GM10266 (cell line): Measurements from ENCODE around the gene CR1.
"Not testable (repeated sequence)": the region's sequence is repeated elsewhere in the genome, so short reads cannot be mapped to it uniquely, and the experiment has no call there.

Source experiments
- DNase-seq: peaks from one replicate; pipeline ENCODE4 v3.0.0; 2012; ENCODE audit errors: extremely low spot score
- TF ChIP-seq, protein P1 (sequence below): IDR thresholded peaks from 2 replicates; pipeline ENCODE4 v1.5.1; 2012; ENCODE audit warnings: mild to moderate bottlenecking, low read depth; ENCODE audit not compliant: control insufficient read depth, insufficient read depth; ENCODE audit errors: missing control alignments

Gene CR1

DNA sequence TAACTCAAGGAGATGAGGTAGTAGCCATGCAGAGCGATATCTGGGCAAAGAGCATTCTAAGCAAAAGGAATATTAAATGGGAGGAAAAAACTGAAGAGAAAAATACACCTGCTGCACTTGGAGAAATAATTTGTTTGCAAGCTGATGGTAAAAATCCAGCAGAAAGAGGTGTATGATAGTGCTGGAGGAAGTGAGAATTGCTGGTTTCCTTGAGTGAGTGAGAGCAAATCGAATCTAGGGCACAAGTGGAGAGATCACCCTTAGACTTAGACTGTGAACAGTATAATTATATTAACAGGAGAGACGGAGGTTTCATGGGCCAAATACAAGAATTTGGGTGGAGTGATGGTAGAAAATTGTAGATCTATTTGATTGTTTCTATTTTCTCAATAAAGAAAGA, 2.7 kb upstream of the CR1 start:
- no peak for DNase-seq
- TF ChIP-seq, protein P1, sequence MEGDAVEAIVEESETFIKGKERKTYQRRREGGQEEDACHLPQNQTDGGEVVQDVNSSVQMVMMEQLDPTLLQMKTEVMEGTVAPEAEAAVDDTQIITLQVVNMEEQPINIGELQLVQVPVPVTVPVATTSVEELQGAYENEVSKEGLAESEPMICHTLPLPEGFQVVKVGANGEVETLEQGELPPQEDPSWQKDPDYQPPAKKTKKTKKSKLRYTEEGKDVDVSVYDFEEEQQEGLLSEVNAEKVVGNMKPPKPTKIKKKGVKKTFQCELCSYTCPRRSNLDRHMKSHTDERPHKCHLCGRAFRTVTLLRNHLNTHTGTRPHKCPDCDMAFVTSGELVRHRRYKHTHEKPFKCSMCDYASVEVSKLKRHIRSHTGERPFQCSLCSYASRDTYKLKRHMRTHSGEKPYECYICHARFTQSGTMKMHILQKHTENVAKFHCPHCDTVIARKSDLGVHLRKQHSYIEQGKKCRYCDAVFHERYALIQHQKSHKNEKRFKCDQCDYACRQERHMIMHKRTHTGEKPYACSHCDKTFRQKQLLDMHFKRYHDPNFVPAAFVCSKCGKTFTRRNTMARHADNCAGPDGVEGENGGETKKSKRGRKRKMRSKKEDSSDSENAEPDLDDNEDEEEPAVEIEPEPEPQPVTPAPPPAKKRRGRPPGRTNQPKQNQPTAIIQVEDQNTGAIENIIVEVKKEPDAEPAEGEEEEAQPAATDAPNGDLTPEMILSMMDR = no peak

DNA sequence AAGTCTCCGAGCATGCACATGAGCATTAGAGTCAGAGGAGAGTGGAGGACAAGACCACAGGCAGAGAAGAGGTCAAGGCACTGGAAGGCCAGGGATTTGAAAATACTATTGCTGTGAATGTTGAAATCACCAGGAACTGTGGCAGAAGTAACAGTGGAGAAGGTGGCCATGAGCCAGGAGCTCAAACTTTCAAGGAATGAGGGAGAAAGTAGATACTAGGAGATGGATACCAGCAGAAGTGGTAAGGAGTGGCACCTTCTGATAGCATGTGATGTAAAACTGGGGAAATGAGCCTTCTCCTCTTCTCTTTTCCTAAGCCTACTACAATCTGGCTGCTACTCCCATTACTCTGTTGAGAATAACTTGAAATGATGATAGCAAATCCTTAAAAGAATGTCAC, 1.8 kb upstream of the CR1 start:
- TF ChIP-seq, protein P1 = no peak
- no peak for DNase-seq

DNA sequence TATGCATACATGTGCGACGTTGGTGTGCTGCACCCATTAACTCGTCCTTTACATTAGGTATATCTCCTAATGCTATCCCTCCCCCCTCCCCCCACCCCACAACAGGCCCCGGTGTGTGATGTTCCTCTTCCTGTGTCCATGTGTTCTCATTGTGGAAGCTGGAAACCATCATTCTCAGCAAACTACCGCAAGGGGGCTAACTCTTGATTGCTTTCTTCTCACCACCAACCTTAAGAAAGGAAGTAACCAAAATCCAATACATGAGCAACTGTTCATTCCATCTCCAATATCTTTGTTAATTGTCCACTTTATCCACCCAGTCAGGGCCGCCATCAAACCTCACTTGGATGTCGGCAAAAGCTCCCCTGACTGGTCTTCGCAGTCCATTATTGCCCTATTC, 676 bp upstream of the CR1 start:
- not testable (repeated sequence) for DNase-seq
- TF ChIP-seq, protein P1 = peak; percentile 18

DNA sequence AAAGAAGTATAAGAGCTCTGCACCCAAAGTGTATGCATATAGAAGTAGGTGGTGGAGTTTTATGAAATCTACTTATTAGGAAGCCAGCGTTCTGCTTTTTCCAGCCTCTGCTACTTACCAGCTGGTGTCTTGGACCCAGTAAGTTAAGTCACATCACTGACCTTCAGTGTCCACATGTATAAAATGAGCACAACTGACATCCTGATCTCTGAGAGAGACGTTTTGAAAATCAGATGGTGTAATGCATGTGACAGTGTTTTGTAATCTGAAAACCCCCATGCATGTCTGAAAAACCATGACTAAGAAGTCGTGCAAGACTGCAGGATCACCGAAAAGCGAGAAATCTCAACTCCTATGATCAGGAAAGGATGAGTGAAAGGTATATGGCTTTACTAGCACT, 2.0 kb downstream of the CR1 start:
- TF ChIP-seq, protein P1 = no peak
- DNase-seq = peak; percentile 36

DNA sequence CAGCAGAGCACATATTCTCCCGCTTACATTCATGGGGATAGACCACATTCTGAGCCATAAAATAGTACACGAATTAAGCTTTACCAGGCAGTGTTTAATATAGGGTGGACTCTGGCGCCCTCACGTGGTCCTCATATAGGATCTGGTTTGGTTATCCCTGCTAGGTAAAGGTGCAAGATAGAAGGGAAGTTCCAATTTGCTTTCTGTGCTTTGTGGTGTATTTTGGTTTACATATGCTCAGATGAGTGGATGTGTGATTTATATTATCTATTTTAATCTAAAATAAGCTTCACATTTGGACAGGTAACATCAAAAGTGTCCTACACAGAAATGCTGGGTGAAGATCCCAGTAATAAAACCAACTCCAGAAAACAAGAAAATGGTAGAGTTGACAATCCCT, 3.6 kb downstream of the CR1 start:
- TF ChIP-seq, protein P1 = peak; percentile 78

DNA sequence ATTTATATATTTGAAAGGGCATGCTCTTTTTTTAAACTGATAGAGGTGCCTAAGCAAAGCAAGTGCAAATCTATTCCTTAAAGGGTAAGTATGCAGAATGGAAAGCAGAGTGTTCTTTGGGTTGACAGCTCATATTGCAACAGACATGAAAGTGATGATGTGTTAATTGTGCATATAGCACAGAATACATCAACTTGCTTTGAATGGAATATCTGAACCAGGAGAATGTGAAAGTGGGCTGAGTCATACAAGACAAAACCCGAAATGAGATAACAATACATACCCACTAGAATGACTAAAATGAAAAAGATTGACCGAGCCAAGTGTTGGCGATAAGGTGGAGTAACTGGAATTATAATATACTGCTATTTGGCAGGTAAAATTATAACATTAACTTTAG, 4.3 kb downstream of the CR1 start:
- DNase-seq = no peak
- TF ChIP-seq, protein P1 = no peak

More for the DNA sequence above, 3.6 kb downstream of the CR1 start:
- peak; percentile 66 for DNase-seq

DNA sequence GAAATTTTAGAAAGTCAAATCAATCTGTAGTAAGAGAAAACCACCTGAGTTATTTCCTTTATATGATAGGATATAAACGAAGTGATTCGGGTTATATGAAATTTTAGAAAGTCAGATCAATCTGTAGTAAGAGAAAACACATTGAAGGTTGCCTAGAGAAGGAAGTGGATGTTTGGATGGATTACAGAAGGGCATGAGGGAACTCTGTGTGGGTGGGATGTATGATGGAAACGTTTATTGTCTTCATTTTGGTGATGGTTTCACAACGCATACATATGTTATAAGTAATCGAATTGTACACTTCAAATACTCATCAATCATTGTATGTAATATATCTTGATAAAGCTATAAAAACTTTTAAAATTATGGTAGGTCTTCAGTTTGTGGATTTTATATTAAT, 5.1 kb downstream of the CR1 start:
- TF ChIP-seq, protein P1 = no peak
- no peak for DNase-seq
